GM21529 (cell line): ENCODE results near the gene PXDC1.
A peak's percentile ranks its signal among the peaks of the same experiment; 100 is the strongest.

ENCODE experiments used
- ATAC-seq: cut with Tn5 transposase; IDR thresholded peaks from one replicate; pipeline ENCODE4 v1.9.1; 2021; ENCODE audit not compliant: unreplicated experiment

The PXDC1 gene

GRCh38 chr6:3749067-3749841 lies 2.3 kb downstream of the PXDC1 start:
- ATAC-seq = no peak

- no peak for ATAC-seq
Measured at GRCh38 chr6:3748208-3749066, 3.1 kb downstream of the PXDC1 start.

- no peak for ATAC-seq
Measured at GRCh38 chr6:3747100-3747737, 4.3 kb downstream of the PXDC1 start.

- no peak for ATAC-seq
Measured at GRCh38 chr6:3746696-3747095, 4.8 kb downstream of the PXDC1 start.

GRCh38 chr6:3746119-3746691 lies 5.3 kb downstream of the PXDC1 start:
- ATAC-seq = peak; percentile 53

GRCh38 chr6:3745566-3746118 lies 5.9 kb downstream of the PXDC1 start:
- ATAC-seq = no peak

GRCh38 chr6:3744901-3745470 lies 6.5 kb downstream of the PXDC1 start:
- no peak for ATAC-seq

- ATAC-seq = no peak
Measured at GRCh38 chr6:3744211-3744900, 7.2 kb downstream of the PXDC1 start.

- ATAC-seq = no peak
Measured at GRCh38 chr6:3743541-3743940, 8.0 kb downstream of the PXDC1 start.

GRCh38 chr6:3742426-3743344 lies 8.8 kb downstream of the PXDC1 start:
- ATAC-seq = peak; percentile 55

GRCh38 chr6:3742076-3742425 lies 9.5 kb downstream of the PXDC1 start:
- no peak for ATAC-seq

GRCh38 chr6:3741477-3741871 lies 10.0 kb downstream of the PXDC1 start:
- no peak for ATAC-seq

- ATAC-seq = no peak
Measured at GRCh38 chr6:3740551-3741476, 10.7 kb downstream of the PXDC1 start.

- no peak for ATAC-seq
Measured at GRCh38 chr6:3739311-3739897, 12.1 kb downstream of the PXDC1 start.

- ATAC-seq = no peak
Measured at GRCh38 chr6:3738381-3739131, 13.0 kb downstream of the PXDC1 start.

- no peak for ATAC-seq
Measured at GRCh38 chr6:3737831-3738210, 13.7 kb downstream of the PXDC1 start.
